HS-27A (cell line): ENCODE data around the gene HLX.

Experiments
- DNase-seq: peaks from one replicate; pipeline ENCODE4 v3.0.0-alpha.2; 2012; ENCODE audit warnings: low read depth, missing footprints

HLX gene, protein sequence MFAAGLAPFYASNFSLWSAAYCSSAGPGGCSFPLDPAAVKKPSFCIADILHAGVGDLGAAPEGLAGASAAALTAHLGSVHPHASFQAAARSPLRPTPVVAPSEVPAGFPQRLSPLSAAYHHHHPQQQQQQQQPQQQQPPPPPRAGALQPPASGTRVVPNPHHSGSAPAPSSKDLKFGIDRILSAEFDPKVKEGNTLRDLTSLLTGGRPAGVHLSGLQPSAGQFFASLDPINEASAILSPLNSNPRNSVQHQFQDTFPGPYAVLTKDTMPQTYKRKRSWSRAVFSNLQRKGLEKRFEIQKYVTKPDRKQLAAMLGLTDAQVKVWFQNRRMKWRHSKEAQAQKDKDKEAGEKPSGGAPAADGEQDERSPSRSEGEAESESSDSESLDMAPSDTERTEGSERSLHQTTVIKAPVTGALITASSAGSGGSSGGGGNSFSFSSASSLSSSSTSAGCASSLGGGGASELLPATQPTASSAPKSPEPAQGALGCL

DNA sequence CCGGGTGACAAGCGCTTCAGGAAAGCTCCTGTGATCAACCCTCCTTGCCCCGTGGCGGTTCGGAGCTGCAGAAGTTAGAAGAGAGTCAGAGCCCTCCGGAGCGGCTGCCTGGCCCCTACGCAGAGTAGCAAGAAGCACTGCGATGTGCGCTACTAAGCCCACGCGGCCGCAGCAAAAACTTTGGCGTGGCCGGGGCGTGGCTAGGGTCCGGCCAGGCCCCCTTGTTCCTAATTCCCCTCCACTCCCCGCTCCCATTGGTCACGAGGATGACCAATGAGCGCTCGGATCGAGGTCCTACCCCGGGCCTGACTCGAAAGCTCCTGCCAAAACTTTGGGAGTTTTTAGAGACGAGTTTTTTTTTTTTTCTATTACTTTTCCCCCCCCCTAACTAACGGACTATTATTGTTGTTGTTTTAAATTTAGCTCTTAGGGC, at the start of gene HLX:
Gene HLX, plus strand, starts transcription at position 368 of the 433 bp plus-strand sequence. CDS start 415 bp downstream, outside the sequence.
- peak; percentile 76 for DNase-seq

DNA sequence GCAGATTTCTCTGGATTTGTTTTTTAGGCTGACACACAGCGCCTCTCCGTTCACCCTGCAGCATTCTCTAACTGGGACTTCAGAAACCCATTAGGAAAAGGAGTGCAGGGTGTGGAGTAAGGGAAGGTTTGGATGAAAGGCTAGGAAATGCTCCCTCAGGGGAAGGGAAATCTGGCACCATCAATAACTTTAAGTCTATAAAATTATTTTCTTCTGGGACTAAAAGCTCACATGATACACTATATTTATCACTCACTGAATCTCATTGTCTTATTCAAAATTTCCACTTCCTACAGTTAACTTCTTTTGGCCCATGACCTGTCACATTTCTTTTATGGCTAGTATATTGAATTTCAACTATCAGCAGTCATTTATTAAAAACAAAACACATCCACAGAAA, 45.8 kb upstream of the HLX start:
- no peak for DNase-seq

DNA sequence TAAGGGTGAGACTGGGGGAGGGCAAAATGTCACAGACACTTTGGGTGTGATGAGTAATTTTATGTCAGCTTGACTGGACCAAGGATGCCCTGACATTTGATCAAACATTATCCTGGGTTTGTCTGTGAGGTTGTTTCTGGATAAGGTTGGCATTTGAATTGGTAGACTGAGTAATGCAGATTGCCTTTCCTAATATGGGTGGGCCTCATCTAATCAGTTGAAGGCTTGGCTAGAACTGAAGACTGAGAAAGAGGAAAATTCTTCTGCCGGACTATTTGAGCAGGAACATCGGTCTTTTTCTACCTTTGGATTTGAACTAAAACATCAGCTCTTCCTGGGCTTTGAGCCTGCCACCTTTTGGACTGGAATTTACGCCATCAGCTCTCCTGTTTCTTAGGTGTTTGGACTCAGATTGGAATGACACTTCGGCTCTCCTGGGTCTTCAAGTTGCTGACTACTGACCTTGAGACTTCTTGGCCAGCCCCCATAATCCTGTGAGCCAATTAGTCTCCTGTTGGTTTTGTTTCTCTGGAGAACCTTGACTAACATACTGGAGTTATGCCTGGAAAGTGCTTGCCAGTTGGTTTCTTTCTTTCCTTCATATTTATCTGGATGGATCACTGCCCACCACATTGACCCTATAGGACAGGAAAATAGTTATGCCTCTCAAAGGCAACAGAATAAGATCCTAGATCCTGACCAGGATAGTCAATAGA, 44.9 kb upstream of the HLX start:
- DNase-seq, result no peak

DNA sequence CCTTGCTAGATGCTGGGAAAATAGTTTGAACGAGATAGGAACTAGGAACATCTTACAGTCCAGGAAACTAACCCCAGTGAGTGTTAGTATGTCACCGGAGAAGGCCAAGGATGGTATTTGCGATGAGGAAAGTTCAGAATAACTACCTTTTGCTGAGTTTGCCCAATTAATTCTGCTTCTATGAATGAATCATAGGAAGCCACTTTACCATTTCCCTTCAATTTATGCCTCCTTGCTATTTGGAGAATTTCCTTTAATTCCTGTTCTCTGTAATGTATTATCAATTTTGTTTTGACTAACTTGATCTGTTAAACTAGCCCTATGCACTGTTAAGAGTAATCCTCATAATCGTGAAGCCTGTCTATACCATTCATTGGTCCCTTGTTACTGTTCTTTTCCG, 40.7 kb upstream of the HLX start:
- DNase-seq, result no peak

DNA sequence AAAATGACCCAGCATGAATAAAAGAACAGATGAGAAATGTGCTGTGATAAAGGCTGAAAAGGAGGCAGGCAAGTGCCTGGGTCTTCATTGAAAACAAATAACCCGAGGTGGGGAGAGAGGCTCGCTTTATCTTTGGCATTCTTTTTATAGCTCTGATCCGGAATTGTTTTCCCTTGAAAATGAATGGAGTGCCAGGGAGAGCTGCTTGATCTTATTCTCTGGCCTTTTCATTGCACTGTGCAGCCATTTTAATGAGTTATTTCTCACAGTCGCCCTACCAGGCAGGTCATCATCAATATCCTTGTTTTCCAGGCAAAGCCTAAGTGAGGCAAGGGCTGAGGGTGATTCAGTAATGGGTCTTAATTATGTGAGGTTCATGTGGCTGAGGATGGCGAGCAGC, 39.8 kb upstream of the HLX start:
- DNase-seq, result no peak

DNA sequence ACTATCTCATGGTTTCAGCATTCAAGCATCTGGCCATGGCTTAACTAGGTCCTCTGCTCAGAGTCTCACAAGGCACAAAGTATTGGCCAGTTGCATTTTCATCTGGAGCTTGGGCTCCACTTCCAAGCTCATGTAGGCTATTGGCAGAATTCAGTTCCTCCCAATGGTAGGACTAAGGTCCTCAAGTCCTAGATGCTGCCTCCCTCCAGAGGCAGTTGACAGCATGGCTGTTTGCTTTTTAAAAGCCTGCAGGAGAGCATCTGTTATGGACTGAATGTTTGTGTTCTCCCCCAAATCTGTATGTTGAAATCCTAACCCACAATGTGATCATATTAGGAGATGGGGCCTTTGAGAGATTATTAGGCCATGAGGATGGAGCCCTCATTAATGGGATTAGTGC, 38.0 kb upstream of the HLX start:
- no peak for DNase-seq

DNA sequence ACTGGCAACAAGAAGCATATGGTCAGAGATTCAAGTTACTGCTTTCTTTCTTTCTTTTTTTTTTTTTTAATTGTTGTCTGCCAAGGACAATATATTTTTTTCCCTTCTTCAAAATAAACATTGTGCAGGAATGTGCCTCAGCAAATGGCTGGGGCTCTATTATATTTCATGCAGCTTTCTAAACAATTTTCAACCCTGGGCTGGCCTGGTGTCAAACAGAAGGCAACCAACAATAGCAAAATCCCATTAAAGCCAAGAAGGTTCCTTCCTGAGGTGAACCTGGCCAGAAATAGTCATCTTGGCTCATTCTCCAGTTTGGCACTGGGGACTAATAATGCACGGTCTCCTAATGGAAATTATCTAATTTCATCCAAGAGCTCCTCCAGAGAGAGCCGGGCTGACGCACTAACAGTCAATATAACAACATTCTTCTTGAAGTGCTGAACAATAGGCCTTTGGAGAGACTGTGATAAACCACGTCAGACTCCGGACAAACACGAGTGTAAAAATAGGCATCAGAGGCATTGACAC, 35.7 kb upstream of the HLX start:
- no peak for DNase-seq

DNA sequence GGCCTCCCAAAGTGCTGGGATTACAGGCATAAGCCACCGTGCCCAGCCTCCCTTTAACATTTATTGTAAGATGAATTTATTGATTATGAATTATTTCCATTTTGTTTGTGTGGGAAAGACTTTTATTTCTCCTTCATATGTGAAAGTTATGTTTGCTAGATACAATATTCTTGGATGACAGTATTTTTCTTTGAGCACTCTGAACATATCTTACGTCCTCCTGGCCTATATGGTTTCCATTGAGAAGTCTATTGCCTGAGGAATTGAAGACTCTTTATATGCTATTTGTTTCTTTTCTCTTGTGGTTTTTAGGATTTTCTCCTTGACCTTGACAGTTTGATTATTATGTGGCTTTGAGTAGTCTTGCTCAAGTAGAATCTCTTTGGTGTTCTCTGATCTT, 26.8 kb upstream of the HLX start:
- no peak for DNase-seq

DNA sequence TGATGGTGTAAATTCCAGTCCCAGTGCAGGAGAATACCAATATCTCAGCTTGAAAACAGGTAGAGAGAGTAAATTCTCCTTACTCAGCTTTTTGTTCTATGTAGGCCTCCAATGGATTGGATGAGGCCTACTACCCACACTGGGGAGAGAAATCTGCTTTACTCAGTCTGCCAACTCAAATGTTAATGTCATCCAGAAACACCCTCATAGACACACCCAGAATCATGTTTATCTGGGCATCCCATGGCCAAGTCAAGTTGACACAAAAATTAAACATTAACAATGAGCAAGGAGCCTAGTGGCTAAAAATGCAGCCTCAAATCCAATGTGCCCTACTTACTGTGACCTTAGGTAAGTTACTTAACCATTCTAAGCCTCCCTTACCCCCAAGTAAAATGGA, 6.9 kb upstream of the HLX start:
- no peak for DNase-seq

DNA sequence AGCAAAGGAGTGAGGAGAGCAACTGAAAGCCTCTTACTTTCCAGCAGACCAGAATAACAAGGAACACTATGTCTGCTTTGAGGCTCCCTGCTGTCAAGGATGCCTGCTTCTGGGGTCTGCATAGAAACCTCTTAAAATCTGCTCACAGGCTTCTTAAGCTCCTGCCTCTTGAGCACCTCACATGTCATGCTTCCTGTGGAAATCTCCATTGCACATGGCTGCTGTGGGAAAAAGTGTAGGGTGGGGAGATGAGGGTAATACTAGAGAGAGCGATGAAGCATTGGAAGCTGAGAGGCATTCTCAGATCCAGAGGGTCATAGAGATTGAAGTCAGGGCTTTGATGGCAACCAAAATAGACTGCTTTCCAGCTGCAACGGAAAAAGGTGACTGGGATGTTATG, 6.2 kb upstream of the HLX start:
- no peak for DNase-seq

DNA sequence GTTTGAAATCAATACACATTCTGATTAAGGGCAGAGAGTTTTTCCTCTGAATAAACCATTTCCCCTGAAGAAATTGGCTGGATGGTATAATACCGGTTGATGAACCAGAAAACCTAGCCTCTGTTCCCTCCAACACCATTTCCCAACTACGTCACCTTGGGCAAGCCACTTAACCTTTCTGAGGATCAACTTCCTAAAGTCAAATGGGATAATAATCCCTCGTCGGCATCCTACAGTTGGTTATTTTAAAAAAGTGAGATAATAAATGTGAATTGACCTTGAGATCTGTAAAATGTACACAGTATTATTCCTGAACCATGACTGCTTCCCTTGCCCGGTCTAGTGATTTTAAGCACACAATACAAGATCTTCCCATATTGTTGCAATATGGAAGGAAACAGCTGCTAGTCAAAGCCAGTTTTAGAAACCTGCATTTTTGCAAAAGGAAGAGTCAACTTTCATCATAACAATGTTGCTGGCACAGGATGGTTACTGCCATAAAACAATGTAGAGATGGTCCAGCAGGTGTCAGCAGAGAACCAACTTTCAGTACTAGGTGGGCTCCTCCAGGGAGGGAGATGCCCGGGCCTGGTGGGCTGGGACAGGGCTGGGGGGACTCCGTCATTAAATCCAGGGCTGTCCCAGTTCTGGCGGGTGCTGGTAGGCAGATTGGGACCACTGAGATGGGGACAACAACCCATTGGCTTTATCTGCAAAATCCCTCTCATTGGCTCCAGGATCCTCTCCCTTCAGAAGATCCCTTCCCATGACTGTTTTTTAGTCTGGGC, 5.2 kb upstream of the HLX start:
- DNase-seq, result no peak

DNA sequence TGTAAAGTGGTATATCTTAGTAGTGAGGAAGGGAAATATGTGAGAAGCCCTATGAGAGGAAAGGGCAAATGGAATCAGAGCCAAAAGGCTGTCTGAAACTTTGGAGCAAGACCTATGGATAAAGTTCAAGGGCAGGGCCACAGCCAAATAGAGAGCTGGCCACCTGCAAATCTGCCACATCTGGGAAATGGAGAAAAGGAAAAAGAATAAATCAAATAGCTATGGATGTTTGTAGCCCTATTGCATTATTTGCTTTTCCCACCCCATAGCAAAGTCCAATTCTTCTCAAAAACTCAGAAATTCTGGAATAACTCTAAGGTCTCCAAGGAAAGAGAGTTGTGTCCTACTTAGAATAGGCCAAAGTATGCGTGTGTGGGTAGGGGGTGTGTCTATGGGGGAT, 4.0 kb upstream of the HLX start:
- no peak for DNase-seq

DNA sequence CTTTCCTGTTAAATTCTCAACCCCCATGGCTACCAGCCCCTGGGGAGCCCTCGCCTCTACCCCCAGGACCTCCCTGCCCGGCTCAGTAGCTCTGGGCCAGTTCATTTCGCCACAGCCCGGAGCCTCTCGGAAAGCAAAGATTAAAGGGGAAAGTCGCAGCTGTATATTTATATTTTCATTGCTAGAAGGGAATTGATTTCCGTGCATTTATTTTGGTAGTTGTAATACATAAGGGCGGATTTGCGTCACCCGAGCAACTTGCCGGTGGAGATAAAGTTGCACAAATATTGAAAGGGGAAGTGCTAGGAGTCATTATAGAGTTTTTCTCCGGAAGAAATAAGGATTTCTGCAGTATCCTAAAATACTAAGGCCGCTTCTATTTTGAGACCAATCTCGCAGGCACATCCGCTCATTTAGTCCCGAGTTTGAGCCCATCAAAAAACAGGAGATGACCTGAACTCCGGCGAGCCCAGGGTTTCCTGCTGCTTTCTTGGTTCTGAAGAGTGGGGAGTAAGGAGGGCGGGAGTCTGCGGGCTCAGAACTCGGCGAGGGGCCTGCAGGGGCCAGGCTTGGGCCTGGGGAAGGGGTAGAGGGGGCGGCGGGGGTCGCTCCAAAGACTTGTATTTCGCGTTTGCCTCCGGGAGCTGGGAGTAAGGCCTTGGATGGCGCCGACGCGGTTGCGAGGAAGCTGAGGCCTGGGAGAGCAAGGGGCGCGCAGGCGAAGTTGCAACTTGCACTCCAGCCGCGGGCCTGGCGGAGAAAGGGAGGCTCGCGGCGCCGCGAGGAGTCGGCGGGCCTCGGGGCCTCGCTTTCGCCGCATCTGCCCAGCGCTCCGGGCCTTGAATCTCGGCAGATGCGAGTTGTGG, 2.5 kb upstream of the HLX start:
- no peak for DNase-seq

DNA sequence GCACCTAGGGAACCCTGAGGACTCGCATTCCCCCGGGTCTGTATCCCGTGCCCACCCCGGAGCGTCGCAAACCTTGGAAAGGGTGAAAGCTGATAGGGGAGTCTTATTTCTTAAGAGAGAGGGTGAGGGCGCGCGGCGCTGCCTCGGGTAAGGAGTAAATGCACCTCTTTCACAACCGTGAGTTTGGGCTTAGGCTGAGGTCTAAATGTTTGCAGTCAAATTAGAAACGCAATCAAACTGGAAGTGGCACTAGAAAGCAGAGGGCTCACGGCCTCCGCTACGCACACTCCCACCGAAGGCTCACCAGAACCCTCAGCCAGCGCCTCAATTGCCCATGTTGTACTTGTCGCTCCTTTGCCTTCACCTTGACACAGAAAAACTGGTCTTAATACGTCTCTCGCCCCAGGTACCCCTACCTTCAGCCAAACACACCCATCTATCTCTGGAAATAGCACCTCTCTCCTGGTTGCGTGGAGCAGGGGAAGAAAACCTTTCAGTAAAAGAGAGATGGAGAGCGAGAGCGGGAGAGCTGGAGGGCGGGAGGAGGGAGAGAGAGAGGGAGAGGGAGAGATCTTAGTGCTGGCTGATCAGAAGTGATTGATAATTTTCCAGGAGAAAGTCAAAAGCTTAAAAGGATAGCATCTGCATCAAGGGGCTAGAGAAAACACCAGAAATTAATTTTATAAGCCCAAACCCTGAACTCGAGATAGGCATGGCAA, 1.7 kb upstream of the HLX start:
- DNase-seq, result no peak

DNA sequence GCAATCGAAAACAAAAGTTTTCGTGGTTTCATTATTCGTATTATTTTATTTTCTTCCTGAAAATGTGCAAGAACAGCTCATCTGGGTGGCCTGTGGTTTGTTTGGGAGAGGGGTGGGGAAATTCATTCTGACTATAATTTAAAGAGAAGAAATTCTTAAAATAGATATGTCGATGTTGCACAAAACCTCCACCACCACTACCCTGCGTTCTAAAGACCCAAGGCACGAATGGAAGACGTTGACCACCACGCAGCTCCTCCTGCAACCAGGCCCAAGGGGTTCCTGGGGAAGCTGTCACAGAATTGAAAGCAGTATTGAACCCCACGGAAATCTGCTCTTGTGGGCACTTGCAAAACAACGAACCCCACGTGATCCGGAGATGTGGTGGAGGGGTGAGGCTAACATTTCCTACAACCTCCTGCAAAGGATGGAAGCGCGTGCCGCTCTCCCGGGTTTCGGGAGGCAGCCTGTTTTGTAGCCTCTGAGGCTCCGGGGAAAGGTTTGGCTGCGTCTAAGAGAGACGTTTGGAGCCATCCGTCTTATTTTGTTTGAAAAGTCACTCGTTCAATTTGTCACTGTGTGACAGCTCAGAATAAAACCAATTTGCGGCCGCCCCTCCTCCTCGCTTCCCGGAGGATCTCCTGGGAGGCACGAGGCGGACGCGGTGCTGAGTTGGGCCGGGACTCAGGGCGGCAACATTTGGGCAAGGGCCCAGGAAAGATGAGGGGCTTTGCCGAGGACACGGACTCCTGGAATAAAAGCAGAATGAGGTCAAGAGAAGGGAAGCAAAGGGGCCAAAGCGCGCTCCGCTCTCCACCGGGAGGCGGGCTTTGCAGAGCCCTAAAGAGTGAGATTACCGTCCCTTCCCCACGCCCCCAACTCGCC, 810 bp upstream of the HLX start:
- DNase-seq, result no peak

DNA sequence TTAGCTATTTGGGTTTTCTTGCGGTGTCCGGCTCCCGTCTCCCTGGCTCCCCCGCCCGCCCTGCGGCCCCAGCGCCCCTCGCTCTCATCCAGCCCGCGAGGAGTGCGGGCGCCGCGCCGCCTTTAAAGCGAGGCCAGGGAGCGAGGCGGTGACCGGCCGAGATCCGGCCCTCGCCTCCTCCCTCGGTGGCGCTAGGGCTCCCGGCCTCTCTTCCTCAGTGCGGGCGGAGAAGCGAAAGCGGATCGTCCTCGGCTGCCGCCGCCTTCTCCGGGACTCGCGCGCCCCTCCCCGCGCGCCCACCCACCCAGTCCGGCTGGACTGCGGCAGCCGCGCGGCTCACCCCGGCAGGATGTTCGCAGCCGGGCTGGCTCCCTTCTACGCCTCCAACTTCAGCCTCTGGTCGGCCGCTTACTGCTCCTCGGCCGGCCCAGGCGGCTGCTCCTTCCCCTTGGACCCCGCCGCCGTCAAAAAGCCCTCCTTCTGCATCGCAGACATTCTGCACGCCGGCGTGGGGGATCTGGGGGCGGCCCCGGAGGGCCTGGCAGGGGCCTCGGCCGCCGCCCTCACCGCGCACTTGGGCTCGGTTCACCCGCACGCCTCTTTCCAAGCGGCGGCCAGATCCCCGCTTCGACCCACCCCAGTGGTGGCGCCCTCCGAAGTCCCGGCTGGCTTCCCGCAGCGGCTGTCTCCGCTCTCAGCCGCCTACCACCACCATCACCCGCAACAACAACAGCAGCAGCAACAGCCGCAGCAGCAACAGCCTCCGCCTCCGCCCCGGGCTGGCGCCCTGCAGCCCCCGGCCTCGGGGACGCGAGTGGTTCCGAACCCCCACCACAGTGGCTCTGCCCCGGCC, 492 bp downstream of the HLX start:
- no peak for DNase-seq

DNA sequence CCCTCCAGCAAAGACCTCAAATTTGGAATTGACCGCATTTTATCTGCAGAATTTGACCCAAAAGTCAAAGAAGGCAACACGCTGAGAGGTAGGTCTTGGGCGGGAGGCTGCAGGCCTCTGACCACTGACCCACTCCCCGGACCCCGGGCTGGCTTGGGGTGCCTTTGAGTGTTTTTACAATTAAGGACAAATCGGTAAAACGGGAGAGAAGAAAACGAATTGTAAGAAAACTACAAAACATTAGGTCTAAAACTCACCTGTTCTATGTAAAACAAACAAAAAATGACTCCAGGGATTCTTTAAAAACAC, 1.1 kb downstream of the HLX start:
- DNase-seq, result no peak

DNA sequence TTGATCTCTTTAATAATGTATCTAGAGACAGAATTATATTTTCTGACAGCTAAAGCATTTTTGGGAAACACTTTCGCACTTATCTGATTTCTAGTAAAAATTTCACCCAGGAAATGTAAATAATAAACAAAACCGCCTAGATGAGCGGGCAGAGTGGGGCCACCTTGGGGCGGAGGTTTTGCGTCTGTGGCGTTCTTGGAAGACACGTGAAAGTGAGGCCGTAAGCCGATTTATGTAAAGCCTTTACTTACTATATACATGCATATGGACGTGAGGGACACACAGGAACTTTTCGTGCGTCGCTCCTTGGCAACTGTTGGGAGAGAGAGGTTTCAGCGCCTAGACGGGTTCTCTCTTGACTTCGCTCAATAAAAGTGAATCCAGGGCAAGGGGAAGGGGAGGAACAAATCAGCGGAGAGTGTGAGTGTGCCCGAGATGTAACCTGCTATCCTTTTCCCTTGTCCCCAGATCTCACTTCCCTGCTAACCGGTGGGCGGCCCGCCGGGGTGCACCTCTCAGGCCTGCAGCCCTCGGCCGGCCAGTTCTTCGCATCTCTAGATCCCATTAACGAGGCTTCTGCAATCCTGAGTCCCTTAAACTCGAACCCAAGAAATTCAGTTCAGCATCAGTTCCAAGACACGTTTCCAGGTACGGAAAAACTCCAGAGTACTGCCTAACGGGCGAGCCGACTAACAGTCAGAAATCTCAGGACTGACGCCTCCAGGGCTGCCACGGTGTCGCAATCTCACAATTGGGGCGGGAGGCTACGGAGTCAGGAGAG, 1.7 kb downstream of the HLX start:
- DNase-seq, result no peak
